DOHH2 (cell line): ENCODE measurements around the gene PSMG1.

ENCODE experiments used
- CTCF ChIP-seq: fragments of 200-600 bp; sonication (generic); IDR thresholded peaks from one replicate; pipeline ENCODE4 v1.5.1; 2014; ENCODE audit warnings: antibody characterized with exemption, mild to moderate bottlenecking, low read depth, low read length; ENCODE audit not compliant: poor library complexity, severe bottlenecking
- EZH2phosphoT487 ChIP-seq: fragments of 200-600 bp; sonication (generic); IDR thresholded peaks from 2 replicates; pipeline ENCODE4 v1.6.1; 2017; ENCODE audit warnings: borderline replicate concordance, mild to moderate bottlenecking, antibody characterized with exemption, low read length, moderate library complexity, mixed read lengths

- TF ChIP-seq CTCF (no peak), EZH2phosphoT487 (no peak)
Measured at GRCh38 chr21:39168800-39169199, 14.5 kb downstream of the PSMG1 start.
